Neural progenitor cell (in vitro differentiated cells): ENCODE data around the gene ANKS1B. TPM values are rescaled to one million over a fixed set of nuclear protein-coding genes. Genes with fewer than 3 reads are reported as not detected.

Experiments used
- DNase-seq: peaks from one replicate; pipeline ENCODE4 v3.0.0-alpha.2; 2016; ENCODE audit warnings: low spot score
- H2AFZ ChIP-seq: fragments of 200-600 bp; sonication (generic); replicated peaks from 2 replicates; pipeline ENCODE4 v1.6.1; 2016; ENCODE audit warnings: antibody characterized with exemption
- H3F3A ChIP-seq: fragments of 200-600 bp; sonication (generic); 2 replicates; pipeline ENCODE4 v1.6.1; 2016; ENCODE audit warnings: antibody characterized with exemption, low read depth
- H3K27ac ChIP-seq: fragments of 200-600 bp; sonication (generic); 2 replicates; pipeline ENCODE4 v1.5.1; 2016; ENCODE audit warnings: mild to moderate bottlenecking
- H3K27me3 ChIP-seq: fragments of 200-600 bp; sonication (generic); 2 replicates; pipeline ENCODE4 v1.6.1; 2016; ENCODE audit warnings: mild to moderate bottlenecking, moderate library complexity
- H3K36me3 ChIP-seq: fragments of 200-600 bp; sonication (generic); 2 replicates; pipeline ENCODE4 v1.5.1; 2016
- H3K4me1 ChIP-seq: fragments of 200-600 bp; sonication (generic); 2 replicates; pipeline ENCODE4 v1.6.1; 2016; ENCODE audit warnings: mixed run types
- H3K4me2 ChIP-seq: fragments of 200-600 bp; sonication (generic); 2 replicates; pipeline ENCODE4 v1.6.1; 2016
- H3K4me3 ChIP-seq: fragments of 200-600 bp; sonication (generic); 2 replicates; pipeline ENCODE4 v1.5.1; 2016
- H3K79me2 ChIP-seq: fragments of 200-600 bp; sonication (generic); 2 replicates; pipeline ENCODE4 v1.6.1; 2016; ENCODE audit warnings: low read depth
- H3K9ac ChIP-seq: fragments of 200-600 bp; sonication (generic); 2 replicates; pipeline ENCODE4 v1.6.1; 2016
- H3K9me3 ChIP-seq: fragments of 200-600 bp; sonication (generic); 2 replicates; pipeline ENCODE4 v1.5.1; 2016; ENCODE audit warnings: low read depth
- H4K20me1 ChIP-seq: fragments of 200-600 bp; sonication (generic); 2 replicates; pipeline ENCODE4 v1.6.1; 2016; ENCODE audit warnings: low read depth
- H3K27ac Mint-ChIP-seq: 3 replicates; pipeline ENCODE4 v1.8.0; 2021; ENCODE audit warnings: mixed read lengths
- H3K27me3 Mint-ChIP-seq: 2 replicates; pipeline ENCODE4 v1.8.0; 2022; ENCODE audit warnings: low read depth, mild to moderate bottlenecking, inconsistent platforms, moderate library complexity, mixed read lengths; ENCODE audit not compliant: insufficient read depth
- H3K36me3 Mint-ChIP-seq: 3 replicates; pipeline ENCODE4 v1.8.0; 2021; ENCODE audit warnings: mixed read lengths
- H3K4me1 Mint-ChIP-seq: 3 replicates; pipeline ENCODE4 v1.8.0; 2021; ENCODE audit warnings: mixed read lengths
- H3K4me3 Mint-ChIP-seq: 3 replicates; pipeline ENCODE4 v1.8.0; 2021; ENCODE audit warnings: mild to moderate bottlenecking, moderate library complexity, mixed read lengths
- H3K9me3 Mint-ChIP-seq: 3 replicates; pipeline ENCODE4 v1.8.0; 2020; ENCODE audit warnings: mixed read lengths
- CTCF ChIP-seq: fragments of 200-600 bp; sonication (generic); IDR thresholded peaks from 2 replicates; pipeline ENCODE4 v1.5.1; 2017; ENCODE audit warnings: antibody characterized with exemption, mild to moderate bottlenecking
- EZH2 ChIP-seq: fragments of 200-600 bp; sonication (generic); IDR thresholded peaks from 2 replicates; pipeline ENCODE4 v1.6.1; 2017; ENCODE audit warnings: antibody characterized with exemption, mild to moderate bottlenecking, moderate library complexity
- EZH2phosphoT487 ChIP-seq: fragments of 200-600 bp; sonication (generic); IDR thresholded peaks from 2 replicates; pipeline ENCODE4 v1.6.1; 2017; ENCODE audit warnings: antibody characterized with exemption
- total RNA-seq: library from RNA; depleted of rRNA; stranded (reverse); fragments of >200 nt; gene quantifications from 2 replicates; pipeline ENCODE4 v1.2.3, GENCODE V29; 2015; ENCODE audit warnings: low replicate concordance

The ANKS1B gene
- total RNA-seq, 1 donor from 2014 or later = 7.9 TPM

- Histone ChIP-seq H3F3A (no peaks in the 10 kb centered on the region), H3K4me2 (no peak overlapping the region), H3K79me2 (no peaks in the 10 kb centered on the region), H3K36me3 (no peaks in the 10 kb centered on the region), H3K9me3 (no peaks in the 10 kb centered on the region), H3K9ac (no peak overlapping the region), H3K4me1 (no peaks in the 10 kb centered on the region), H3K4me3 (no peak overlapping the region), H4K20me1 (no peaks in the 10 kb centered on the region), H2AFZ (no peak overlapping the region), H3K27me3 (no peaks in the 10 kb centered on the region), H3K27ac (no peak overlapping the region)
- TF ChIP-seq EZH2phosphoT487 = no peak
- TF ChIP-seq CTCF = no peak
- no peak for TF ChIP-seq EZH2
- no peaks in the 10 kb centered on the region for H3K9me3 Mint-ChIP-seq
- peaks cover 5% of the 10 kb centered on the region for H3K4me1 Mint-ChIP-seq
- no peak overlapping the region for H3K27ac Mint-ChIP-seq
- H3K36me3 Mint-ChIP-seq = no peaks in the 10 kb centered on the region
- no peak for DNase-seq
- no peaks in the 10 kb centered on the region for H3K27me3 Mint-ChIP-seq
- no peak overlapping the region for H3K4me3 Mint-ChIP-seq
These were observed 1187.5 kb downstream of the ANKS1B start for GRCh38 chr12:98797200-98797599.

GRCh38 chr12:98796745-98797144, 1188.0 kb downstream of the ANKS1B start:
- no peak overlapping the region for H3K9ac ChIP-seq
- Mint-ChIP-seq H3K9me3 (no peaks in the 10 kb centered on the region), H3K4me3 (no peak overlapping the region), H3K27ac (no peak overlapping the region), H3K4me1 (peaks cover 5% of the 10 kb centered on the region), H3K27me3 (no peaks in the 10 kb centered on the region), H3K36me3 (no peaks in the 10 kb centered on the region)
- no peaks in the 10 kb centered on the region for H4K20me1 ChIP-seq
- no peak overlapping the region for H2AFZ ChIP-seq
- no peaks in the 10 kb centered on the region for H3K79me2 ChIP-seq
- no peak overlapping the region for H3K4me3 ChIP-seq
- no peaks in the 10 kb centered on the region for H3K36me3 ChIP-seq
- no peak overlapping the region for H3K4me2 ChIP-seq
- H3K9me3 ChIP-seq = no peaks in the 10 kb centered on the region
- TF ChIP-seq EZH2 (no peak), EZH2phosphoT487 (no peak), CTCF (no peak)
- no peak overlapping the region for H3K27ac ChIP-seq
- DNase-seq = no peak
- H3K27me3 ChIP-seq = no peaks in the 10 kb centered on the region
- no peaks in the 10 kb centered on the region for H3K4me1 ChIP-seq
- no peaks in the 10 kb centered on the region for H3F3A ChIP-seq

GRCh38 chr12:98793121-98793520, 1191.6 kb downstream of the ANKS1B start:
- Mint-ChIP-seq H3K4me1 (no peaks in the 10 kb centered on the region), H3K9me3 (no peaks in the 10 kb centered on the region), H3K27ac (no peak overlapping the region), H3K36me3 (no peaks in the 10 kb centered on the region), H3K27me3 (no peaks in the 10 kb centered on the region), H3K4me3 (no peak overlapping the region)
- Histone ChIP-seq H3K9me3 (no peaks in the 10 kb centered on the region), H3F3A (no peaks in the 10 kb centered on the region), H3K4me3 (no peak overlapping the region), H3K79me2 (no peaks in the 10 kb centered on the region), H3K27me3 (no peaks in the 10 kb centered on the region), H3K36me3 (no peaks in the 10 kb centered on the region), H4K20me1 (no peaks in the 10 kb centered on the region), H3K4me2 (no peak overlapping the region), H3K4me1 (no peaks in the 10 kb centered on the region), H3K9ac (no peak overlapping the region), H2AFZ (no peak overlapping the region), H3K27ac (no peak overlapping the region)
- TF ChIP-seq EZH2phosphoT487 (no peak), CTCF (no peak), EZH2 (no peak)
- DNase-seq = no peak

GRCh38 chr12:98791406-98791805, 1193.3 kb downstream of the ANKS1B start:
- DNase-seq = no peak
- Histone ChIP-seq H3K4me2 (no peak overlapping the region), H3K79me2 (no peaks in the 10 kb centered on the region), H3K9ac (no peak overlapping the region), H3F3A (no peaks in the 10 kb centered on the region), H2AFZ (no peak overlapping the region), H3K36me3 (no peaks in the 10 kb centered on the region), H4K20me1 (no peaks in the 10 kb centered on the region), H3K27me3 (no peaks in the 10 kb centered on the region), H3K27ac (no peak overlapping the region), H3K9me3 (no peaks in the 10 kb centered on the region), H3K4me1 (no peaks in the 10 kb centered on the region), H3K4me3 (no peak overlapping the region)
- Mint-ChIP-seq H3K4me3 (no peak overlapping the region), H3K4me1 (no peaks in the 10 kb centered on the region), H3K9me3 (no peaks in the 10 kb centered on the region), H3K27ac (no peak overlapping the region), H3K27me3 (no peaks in the 10 kb centered on the region), H3K36me3 (no peaks in the 10 kb centered on the region)
- TF ChIP-seq EZH2 = no peak
